ENCODE data around the gene KCNT2.
"Not testable (repeated sequence)": the region's sequence is repeated elsewhere in the genome, so short reads cannot be mapped to it uniquely, and the experiment has no call there.

KCNT2 gene

GRCh38 chr1:196309386-196309785 lies 298.9 kb downstream of the KCNT2 start:
- Mint-ChIP-seq H3K4me3 (no peak overlapping the region), H3K27ac (no peak overlapping the region), H3K27me3 (ENCODE audit: low read depth) (no peaks in the 10 kb centered on the region), H3K4me1 (ENCODE audit: low read depth) (no peaks in the 10 kb centered on the region), H3K36me3 (ENCODE audit: low read depth) (no peaks in the 10 kb centered on the region), H3K9me3 (no peaks in the 10 kb centered on the region)
- no peak for DNase-seq (ENCODE audit: low spot score)

- H3K4me1 Mint-ChIP-seq (ENCODE audit: low read depth), result no peaks in the 10 kb centered on the region
- no peaks in the 10 kb centered on the region for H3K9me3 Mint-ChIP-seq
- H3K36me3 Mint-ChIP-seq (ENCODE audit: low read depth), result no peaks in the 10 kb centered on the region
- H3K27me3 Mint-ChIP-seq (ENCODE audit: low read depth), result no peaks in the 10 kb centered on the region
- H3K27ac Mint-ChIP-seq, result no peak overlapping the region
- no peak overlapping the region for H3K4me3 Mint-ChIP-seq
- no peak for DNase-seq (ENCODE audit: low spot score)
Observed at GRCh38 chr1:196308176-196308575, 300.1 kb downstream of the KCNT2 start.

DNA sequence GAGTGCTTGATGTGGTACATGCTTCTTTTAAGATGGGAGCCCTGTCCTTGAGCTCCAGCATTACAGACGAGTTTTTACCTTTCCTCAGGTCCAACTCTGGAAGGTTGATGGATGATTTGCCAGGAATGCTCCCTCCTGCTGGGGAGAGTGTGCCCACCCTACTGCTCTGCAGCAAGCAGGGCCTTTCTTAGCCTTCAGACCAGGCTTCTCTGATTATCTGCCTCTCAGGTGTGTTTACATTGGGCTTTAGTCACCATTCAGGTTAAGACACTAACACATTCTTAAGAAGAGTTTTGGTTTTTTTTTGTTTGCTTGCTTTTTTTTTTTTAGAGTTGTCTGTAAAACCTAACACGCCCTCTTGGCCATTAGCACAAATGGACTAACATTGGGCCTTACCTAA lies 301.8 kb downstream of the KCNT2 start:
- Mint-ChIP-seq H3K9me3 (no peaks in the 10 kb centered on the region), H3K4me1 (ENCODE audit: low read depth) (no peaks in the 10 kb centered on the region), H3K4me3 (no peak overlapping the region), H3K27me3 (ENCODE audit: low read depth) (no peaks in the 10 kb centered on the region), H3K36me3 (ENCODE audit: low read depth) (no peaks in the 10 kb centered on the region), H3K27ac (no peak overlapping the region)
- DNase-seq (ENCODE audit: low spot score), result no peak

- no peak for DNase-seq (ENCODE audit: low spot score)
- Mint-ChIP-seq H3K9me3 (no peaks in the 10 kb centered on the region), H3K27me3 (ENCODE audit: low read depth) (no peaks in the 10 kb centered on the region)
Observed at GRCh38 chr1:196305216-196305615, 303.0 kb downstream of the KCNT2 start.

GRCh38 chr1:196302981-196303380 lies 305.3 kb downstream of the KCNT2 start:
- no peaks in the 10 kb centered on the region for H3K4me1 Mint-ChIP-seq (ENCODE audit: low read depth)
- H3K27ac Mint-ChIP-seq, result no peak overlapping the region
- H3K4me3 Mint-ChIP-seq, result no peak overlapping the region
- no peaks in the 10 kb centered on the region for H3K9me3 Mint-ChIP-seq
- DNase-seq (ENCODE audit: low spot score), result no peak
- no peaks in the 10 kb centered on the region for H3K27me3 Mint-ChIP-seq (ENCODE audit: low read depth)
- no peaks in the 10 kb centered on the region for H3K36me3 Mint-ChIP-seq (ENCODE audit: low read depth)

More at GRCh38 chr1:196305216-196305615, 303.0 kb downstream of the KCNT2 start:
- Mint-ChIP-seq H3K36me3 (ENCODE audit: low read depth) (no peaks in the 10 kb centered on the region), H3K4me1 (ENCODE audit: low read depth) (no peaks in the 10 kb centered on the region), H3K27ac (no peak overlapping the region), H3K4me3 (no peak overlapping the region)

DNA sequence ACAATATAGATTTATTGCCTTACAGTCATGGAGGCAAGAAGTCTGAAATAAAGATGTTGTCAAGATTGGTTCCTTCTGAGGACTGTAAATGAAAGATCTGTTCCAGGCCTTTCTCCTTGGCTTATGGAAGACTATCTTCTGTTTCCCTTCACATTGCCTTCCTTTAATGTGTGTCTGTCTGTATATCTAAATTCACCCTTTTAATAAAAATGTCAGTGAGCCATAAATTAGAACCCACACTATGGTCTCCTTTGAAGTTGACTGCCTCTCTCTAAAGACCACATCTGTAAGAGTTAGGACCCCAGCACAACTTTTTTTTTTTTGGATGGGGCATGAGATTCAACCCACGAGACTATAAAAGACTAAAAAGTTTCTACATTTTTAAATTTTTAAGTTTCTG lies 305.8 kb downstream of the KCNT2 start:
- Mint-ChIP-seq H3K36me3 (ENCODE audit: low read depth) (no peaks in the 10 kb centered on the region), H3K9me3 (no peaks in the 10 kb centered on the region), H3K4me3 (no peak overlapping the region), H3K4me1 (ENCODE audit: low read depth) (no peaks in the 10 kb centered on the region), H3K27ac (no peak overlapping the region), H3K27me3 (ENCODE audit: low read depth) (no peaks in the 10 kb centered on the region)
- no peak for DNase-seq (ENCODE audit: low spot score)

DNA sequence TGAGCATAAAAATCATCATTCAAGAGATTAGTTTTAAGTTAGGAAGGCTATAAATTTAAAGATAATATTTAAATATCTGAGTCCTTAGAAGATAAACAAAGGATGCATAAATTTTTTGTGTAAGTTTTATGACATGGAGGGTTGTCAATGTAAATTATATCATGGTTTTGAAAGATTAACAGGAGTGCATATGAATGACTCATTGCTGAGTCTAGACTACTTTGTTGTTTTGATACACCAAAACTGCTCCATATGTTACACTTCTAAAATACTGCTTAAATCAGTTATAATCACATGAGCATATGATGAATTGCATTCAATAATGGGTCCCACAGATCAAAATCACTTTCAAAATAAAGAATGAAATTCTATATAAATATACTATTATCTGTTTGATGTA lies 312.5 kb downstream of the KCNT2 start:
- no peaks in the 10 kb centered on the region for H3K4me1 Mint-ChIP-seq (ENCODE audit: low read depth)
- no peak overlapping the region for H3K4me3 Mint-ChIP-seq
- no peaks in the 10 kb centered on the region for H3K27me3 Mint-ChIP-seq (ENCODE audit: low read depth)
- H3K9me3 Mint-ChIP-seq, result no peaks in the 10 kb centered on the region
- H3K27ac Mint-ChIP-seq, result no peak overlapping the region
- no peak for DNase-seq (ENCODE audit: low spot score)
- H3K36me3 Mint-ChIP-seq (ENCODE audit: low read depth), result no peaks in the 10 kb centered on the region

- H3K27ac Mint-ChIP-seq, result no peak overlapping the region
- H3K4me1 Mint-ChIP-seq (ENCODE audit: low read depth), result no peaks in the 10 kb centered on the region
- H3K27me3 Mint-ChIP-seq (ENCODE audit: low read depth), result no peaks in the 10 kb centered on the region
- H3K4me3 Mint-ChIP-seq, result no peak overlapping the region
- no peaks in the 10 kb centered on the region for H3K36me3 Mint-ChIP-seq (ENCODE audit: low read depth)
- DNase-seq (ENCODE audit: low spot score), result no peak
- H3K9me3 Mint-ChIP-seq, result no peaks in the 10 kb centered on the region
Observed at GRCh38 chr1:196278816-196279215, 329.4 kb downstream of the KCNT2 start.

DNA sequence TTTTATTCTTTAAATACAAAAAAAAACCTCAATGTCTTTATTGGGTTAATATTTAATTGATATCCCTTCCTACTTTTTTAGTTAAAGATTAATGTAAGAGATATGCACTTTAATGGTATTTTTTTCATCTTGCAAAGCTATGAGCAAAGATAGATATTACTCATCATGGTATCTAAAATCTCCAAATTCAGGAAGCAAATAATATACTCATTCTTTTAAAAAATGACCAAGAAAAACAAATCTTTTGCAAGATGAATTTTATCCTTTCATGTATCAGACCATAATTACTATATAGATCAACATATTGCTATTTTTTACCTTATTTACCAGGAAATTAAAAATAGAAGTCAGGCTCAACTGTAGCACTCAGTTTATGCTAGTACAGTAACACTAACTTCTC lies 330.4 kb downstream of the KCNT2 start:
- H3K9me3 Mint-ChIP-seq, result no peaks in the 10 kb centered on the region
- H3K4me1 Mint-ChIP-seq (ENCODE audit: low read depth), result no peaks in the 10 kb centered on the region
- no peak overlapping the region for H3K4me3 Mint-ChIP-seq
- no peak for DNase-seq (ENCODE audit: low spot score)
- no peaks in the 10 kb centered on the region for H3K27me3 Mint-ChIP-seq (ENCODE audit: low read depth)
- H3K36me3 Mint-ChIP-seq (ENCODE audit: low read depth), result no peaks in the 10 kb centered on the region
- H3K27ac Mint-ChIP-seq, result no peak overlapping the region

DNA sequence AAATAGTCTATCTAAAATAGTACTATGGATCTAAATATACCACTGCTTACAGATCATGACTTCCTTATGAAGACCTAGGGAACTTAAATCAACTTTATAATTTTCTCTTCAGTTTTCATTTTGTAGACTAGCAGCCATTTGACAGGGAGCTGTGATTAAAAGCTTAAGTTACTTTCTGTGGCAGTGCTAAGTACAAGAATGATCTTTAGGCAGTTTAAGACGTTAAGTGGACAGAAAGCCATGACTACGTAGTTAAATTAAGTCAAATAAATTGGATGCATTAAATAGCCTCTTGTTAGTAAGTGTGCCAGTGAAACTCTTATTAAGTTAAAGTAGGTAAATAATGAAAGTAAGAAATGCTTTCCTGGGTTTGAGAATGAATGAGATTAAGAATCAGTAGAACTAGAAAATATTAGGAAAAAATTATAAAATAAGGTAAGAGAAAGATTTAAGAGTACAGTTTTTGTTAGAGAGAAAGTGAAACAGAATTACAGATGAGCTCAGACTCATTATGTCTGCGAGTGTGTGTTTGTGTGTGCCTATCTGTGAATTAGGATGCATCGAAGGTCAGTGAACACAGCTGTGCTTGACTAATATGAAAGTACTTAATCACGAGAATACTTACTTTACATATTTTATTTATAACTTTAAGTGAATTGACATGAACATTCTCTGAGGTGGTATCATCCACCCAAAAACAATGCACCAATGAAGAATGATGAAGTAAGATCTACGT lies 336.9 kb downstream of the KCNT2 start:
- no peaks in the 10 kb centered on the region for H3K36me3 Mint-ChIP-seq (ENCODE audit: low read depth)
- no peak overlapping the region for H3K27ac Mint-ChIP-seq
- no peak for DNase-seq (ENCODE audit: low spot score)
- H3K27me3 Mint-ChIP-seq (ENCODE audit: low read depth), result no peaks in the 10 kb centered on the region
- H3K9me3 Mint-ChIP-seq, result no peaks in the 10 kb centered on the region
- H3K4me3 Mint-ChIP-seq, result no peak overlapping the region
- no peaks in the 10 kb centered on the region for H3K4me1 Mint-ChIP-seq (ENCODE audit: low read depth)

GRCh38 chr1:196263086-196263485 lies 345.2 kb downstream of the KCNT2 start:
- not testable (repeated sequence) for H3K4me3 Mint-ChIP-seq; H3K27me3 Mint-ChIP-seq (ENCODE audit: low read depth); DNase-seq (ENCODE audit: low spot score); H3K36me3 Mint-ChIP-seq (ENCODE audit: low read depth); H3K27ac Mint-ChIP-seq; H3K9me3 Mint-ChIP-seq; H3K4me1 Mint-ChIP-seq (ENCODE audit: low read depth)

DNA sequence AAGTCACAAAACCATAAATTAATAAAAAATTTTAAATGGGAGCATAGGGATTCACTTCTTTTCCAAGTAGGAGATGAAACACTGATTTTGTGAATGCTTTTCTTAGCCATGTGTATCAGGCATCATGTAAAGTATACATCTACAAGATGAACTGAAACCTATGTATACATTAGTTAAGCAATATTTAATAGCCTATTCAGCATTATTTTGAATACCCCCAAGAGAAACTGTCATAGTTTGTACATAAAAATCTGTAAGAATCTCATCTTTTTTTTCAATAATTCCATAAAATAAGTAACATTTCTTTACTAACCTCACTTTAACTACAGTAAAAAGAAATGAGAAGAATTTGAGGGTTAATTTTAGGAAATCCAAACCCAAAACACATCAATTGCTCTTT lies 348.0 kb downstream of the KCNT2 start:
- DNase-seq (ENCODE audit: low spot score), result no peak
- Mint-ChIP-seq H3K4me3 (no peak overlapping the region), H3K9me3 (peaks cover 4% of the 10 kb centered on the region), H3K27me3 (ENCODE audit: low read depth) (no peaks in the 10 kb centered on the region), H3K27ac (no peak overlapping the region), H3K36me3 (ENCODE audit: low read depth) (no peaks in the 10 kb centered on the region), H3K4me1 (ENCODE audit: low read depth) (no peaks in the 10 kb centered on the region)

- H3K9me3 Mint-ChIP-seq, result no peaks in the 10 kb centered on the region
- H3K4me3 Mint-ChIP-seq, result no peak overlapping the region
- no peak for DNase-seq (ENCODE audit: low spot score)
- H3K36me3 Mint-ChIP-seq (ENCODE audit: low read depth), result no peaks in the 10 kb centered on the region
- H3K27ac Mint-ChIP-seq, result no peak overlapping the region
- no peaks in the 10 kb centered on the region for H3K4me1 Mint-ChIP-seq (ENCODE audit: low read depth)
- no peaks in the 10 kb centered on the region for H3K27me3 Mint-ChIP-seq (ENCODE audit: low read depth)
Observed at GRCh38 chr1:196259316-196259715, 348.9 kb downstream of the KCNT2 start.

GRCh38 chr1:196255762-196256161 lies 352.5 kb downstream of the KCNT2 start:
- no peak for DNase-seq (ENCODE audit: low spot score)
- no peak overlapping the region for H3K4me3 Mint-ChIP-seq
- no peaks in the 10 kb centered on the region for H3K9me3 Mint-ChIP-seq
- H3K4me1 Mint-ChIP-seq (ENCODE audit: low read depth), result no peaks in the 10 kb centered on the region
- no peak overlapping the region for H3K27ac Mint-ChIP-seq
- H3K27me3 Mint-ChIP-seq (ENCODE audit: low read depth), result no peaks in the 10 kb centered on the region
- no peaks in the 10 kb centered on the region for H3K36me3 Mint-ChIP-seq (ENCODE audit: low read depth)

DNA sequence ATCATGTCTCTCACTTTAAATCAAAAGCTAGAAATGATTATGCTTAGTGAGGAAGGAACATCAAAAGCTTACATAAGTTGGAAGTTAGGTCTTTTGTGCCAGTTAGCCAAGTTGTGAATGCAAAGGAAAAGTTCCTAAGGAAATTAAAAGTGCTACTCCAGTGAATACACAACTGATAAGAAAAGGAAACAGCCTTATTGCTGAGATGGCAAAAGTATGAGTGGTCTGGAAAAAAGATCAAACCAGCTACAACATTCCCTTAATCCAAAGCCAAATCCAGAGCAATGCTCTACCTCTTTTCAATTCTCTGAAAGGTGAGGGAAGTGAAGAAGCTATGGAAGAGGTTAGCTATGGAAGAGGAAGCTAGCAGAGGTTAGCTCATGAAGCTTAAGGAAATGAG lies 378.7 kb downstream of the KCNT2 start:
- no peaks in the 10 kb centered on the region for H3K36me3 Mint-ChIP-seq (ENCODE audit: low read depth)
- peaks cover 5% of the 10 kb centered on the region for H3K9me3 Mint-ChIP-seq
- H3K27ac Mint-ChIP-seq, result no peak overlapping the region
- H3K27me3 Mint-ChIP-seq (ENCODE audit: low read depth), result no peaks in the 10 kb centered on the region
- no peaks in the 10 kb centered on the region for H3K4me1 Mint-ChIP-seq (ENCODE audit: low read depth)
- no peak for DNase-seq (ENCODE audit: low spot score)
- H3K4me3 Mint-ChIP-seq, result no peak overlapping the region

Data from T-helper 2 cell treated with Interferon-gamma antibody and Interleukin-4, amounts not matched to agents 5 μg/mL and 100 μg/mL, for 36 hours (primary cell).